H9 (cell line): ENCODE measurements around the gene LAGE3. TPM values are rescaled to one million over a fixed set of nuclear protein-coding genes. Genes with fewer than 3 reads are reported as not detected.

Experiments used
- DNase-seq: peaks from one replicate; pipeline ENCODE4 v3.0.0-alpha.2; 2017
- H2AFZ ChIP-seq: one replicate; pipeline ENCODE4 v1.6.1; 2013; ENCODE audit warnings: mild to moderate bottlenecking, low read length, control low read depth, moderate library complexity
- H2AK5ac ChIP-seq: 2 replicates; pipeline ENCODE4 v1.6.1; 2013; ENCODE audit warnings: low read length, control low read depth, mixed read lengths; ENCODE audit not compliant: insufficient read length
- H2BK120ac ChIP-seq: one replicate; pipeline ENCODE4 v1.6.1; 2013; ENCODE audit warnings: low read depth, mild to moderate bottlenecking, low read length, control low read depth, inconsistent platforms; ENCODE audit not compliant: poor library complexity, severe bottlenecking
- H2BK12ac ChIP-seq: 2 replicates; pipeline ENCODE4 v1.6.1; 2013; ENCODE audit warnings: low read length, control low read depth, mixed read lengths, low read depth; ENCODE audit not compliant: insufficient read length
- H2BK15ac ChIP-seq: 2 replicates; pipeline ENCODE4 v1.6.1; 2013; ENCODE audit warnings: low read depth, low read length, control low read depth
- H2BK20ac ChIP-seq: one replicate; pipeline ENCODE4 v1.6.1; 2013; ENCODE audit warnings: low read depth, mild to moderate bottlenecking, low read length, control low read depth, inconsistent platforms; ENCODE audit not compliant: poor library complexity, severe bottlenecking
- H2BK5ac ChIP-seq: 2 replicates; pipeline ENCODE4 v1.6.1; 2013; ENCODE audit warnings: low read length, control low read depth, mixed read lengths; ENCODE audit not compliant: insufficient read length
- H3K14ac ChIP-seq: 2 replicates; pipeline ENCODE4 v1.6.1; 2013; ENCODE audit warnings: low read length, control low read depth; ENCODE audit not compliant: insufficient read depth
- H3K18ac ChIP-seq: 2 replicates; pipeline ENCODE4 v1.6.1; 2013; ENCODE audit warnings: low read depth, mild to moderate bottlenecking, mixed read lengths, low read length, control low read depth; ENCODE audit not compliant: insufficient read length
- H3K23ac ChIP-seq: 2 replicates; pipeline ENCODE4 v1.6.1; 2013; ENCODE audit warnings: low read length, control low read depth, mixed read lengths, low read depth; ENCODE audit not compliant: insufficient read length
- H3K23me2 ChIP-seq: 2 replicates; pipeline ENCODE4 v1.6.1; 2013; ENCODE audit warnings: low read depth, mild to moderate bottlenecking, mixed read lengths, low read length, control low read depth; ENCODE audit not compliant: insufficient read length, poor library complexity, severe bottlenecking
- H3K27ac ChIP-seq: 2 replicates; pipeline ENCODE4 v1.5.1; 2013; ENCODE audit warnings: low read length, control low read depth, mixed read lengths, low read depth; ENCODE audit not compliant: insufficient read length
- H3K27me3 ChIP-seq: 2 replicates; pipeline ENCODE4 v1.6.1; 2013; ENCODE audit warnings: low read length, control low read depth, inconsistent platforms; ENCODE audit not compliant: insufficient read depth
- H3K4ac ChIP-seq: 2 replicates; pipeline ENCODE4 v1.6.1; 2013; ENCODE audit warnings: low read depth, mild to moderate bottlenecking, control low read depth, inconsistent platforms, low read length, moderate library complexity
- H3K4me1 ChIP-seq: 2 replicates; pipeline ENCODE4 v1.6.1; 2013; ENCODE audit warnings: low read length, control low read depth, inconsistent platforms; ENCODE audit not compliant: insufficient read depth
- H3K4me2 ChIP-seq: 2 replicates; pipeline ENCODE4 v1.6.1; 2013; ENCODE audit warnings: low read length, control low read depth, mixed read lengths; ENCODE audit not compliant: insufficient read length, insufficient read depth
- H3K56ac ChIP-seq: 2 replicates; pipeline ENCODE4 v1.6.1; 2013; ENCODE audit warnings: low read depth, mild to moderate bottlenecking, mixed read lengths, low read length, control low read depth; ENCODE audit not compliant: insufficient read length
- H3K79me1 ChIP-seq: 2 replicates; pipeline ENCODE4 v1.6.1; 2013; ENCODE audit warnings: low read depth, mild to moderate bottlenecking, moderate library complexity, low read length, control low read depth, inconsistent platforms; ENCODE audit not compliant: insufficient read depth, poor library complexity, severe bottlenecking
- H3K79me2 ChIP-seq: 2 replicates; pipeline ENCODE4 v1.6.1; 2013; ENCODE audit warnings: low read length, control low read depth, inconsistent platforms; ENCODE audit not compliant: insufficient read depth
- H3K9ac ChIP-seq: 2 replicates; pipeline ENCODE4 v1.6.1; 2013; ENCODE audit warnings: low read length, control low read depth, mixed read lengths; ENCODE audit not compliant: insufficient read length; ENCODE audit errors: extremely low read depth
- H3K9me3 ChIP-seq: one replicate; pipeline ENCODE4 v1.6.1; 2013; ENCODE audit warnings: low read depth, low read length, inconsistent platforms; ENCODE audit not compliant: control insufficient read depth
- H3T11ph ChIP-seq: one replicate; pipeline ENCODE4 v1.6.1; 2013; ENCODE audit warnings: mild to moderate bottlenecking, low read length, control low read depth, inconsistent platforms
- H4K20me1 ChIP-seq: one replicate; pipeline ENCODE4 v1.6.1; 2013; ENCODE audit not compliant: control insufficient read depth, insufficient read length, insufficient read depth
- H4K5ac ChIP-seq: 2 replicates; pipeline ENCODE4 v1.6.1; 2013; ENCODE audit warnings: low read depth, mild to moderate bottlenecking, mixed read lengths, low read length, control low read depth; ENCODE audit not compliant: insufficient read length
- H4K8ac ChIP-seq: replicated peaks from 2 replicates; pipeline ENCODE4 v1.6.1; 2013; ENCODE audit warnings: low read length, control low read depth, mixed read lengths, low read depth; ENCODE audit not compliant: insufficient read length
- H4K91ac ChIP-seq: 2 replicates; pipeline ENCODE4 v1.6.1; 2013; ENCODE audit warnings: low read depth, mild to moderate bottlenecking, moderate library complexity, mixed read lengths, low read length, control low read depth; ENCODE audit not compliant: insufficient read length
- H3K27ac Mint-ChIP-seq, 3 experiments: 2 replicates in 2 of 3; 3 replicates in 1 of 3; pipeline ENCODE4 v1.8.0; 2020 to 2021; ENCODE audit warnings: mixed read lengths in 3 of 3, mild to moderate bottlenecking in 1 of 3, moderate library complexity in 1 of 3
- H3K27me3 Mint-ChIP-seq: 2 replicates; pipeline ENCODE4 v1.8.0; 2021; ENCODE audit warnings: low read depth, mild to moderate bottlenecking, moderate library complexity, mixed read lengths
- H3K36me3 Mint-ChIP-seq, 3 experiments: 2 replicates in 2 of 3; 3 replicates in 1 of 3; pipeline ENCODE4 v1.8.0; 2020 to 2021; ENCODE audit warnings: low read depth in 3 of 3, mixed read lengths in 3 of 3; ENCODE audit not compliant: insufficient read depth in 1 of 3
- H3K4me1 Mint-ChIP-seq, 2 experiments: 2 replicates each; pipeline ENCODE4 v1.8.0; 2020; ENCODE audit warnings: mixed read lengths in 2 of 2
- H3K4me3 Mint-ChIP-seq, 2 experiments: 2 replicates in 1 of 2; 3 replicates in 1 of 2; pipeline ENCODE4 v1.8.0; 2020 to 2021; ENCODE audit warnings: mild to moderate bottlenecking in 2 of 2, mixed read lengths in 2 of 2, moderate library complexity in 1 of 2
- H3K9me3 Mint-ChIP-seq, 2 experiments: 2 replicates in 1 of 2; 3 replicates in 1 of 2; pipeline ENCODE4 v1.8.0; 2020; ENCODE audit warnings: mild to moderate bottlenecking in 2 of 2, mixed read lengths in 2 of 2, moderate library complexity in 1 of 2
- WGBS: extraction: QIAGEN DNeasy Blood & Tissue Kit; methylation state at CpG from one replicate; pipeline ENCODE4 v1.1.7; 2013; ENCODE audit warnings: missing lambda C conversion rate, low lambda C conversion rate, mixed read lengths; ENCODE audit not compliant: insufficient read length; ENCODE audit errors: extremely low coverage; 5-methylcytosine and 5-hydroxymethylcytosine counted together
- total RNA-seq: library from RNA; stranded (reverse); gene quantifications from 2 replicates; pipeline ENCODE4 v1.2.1, GENCODE V29; 2021
- TF ChIP-seq, protein P1 (sequence below): fragments of 200-600 bp; sonication (generic); conservative IDR thresholded peaks from 3 replicates; pipeline ENCODE4 v1.8.0; 2021; ENCODE audit warnings: antibody characterized with exemption, mild to moderate bottlenecking

Gene LAGE3
- total RNA-seq, 1 experiment from 2014 or later = 32.5 TPM

DNA sequence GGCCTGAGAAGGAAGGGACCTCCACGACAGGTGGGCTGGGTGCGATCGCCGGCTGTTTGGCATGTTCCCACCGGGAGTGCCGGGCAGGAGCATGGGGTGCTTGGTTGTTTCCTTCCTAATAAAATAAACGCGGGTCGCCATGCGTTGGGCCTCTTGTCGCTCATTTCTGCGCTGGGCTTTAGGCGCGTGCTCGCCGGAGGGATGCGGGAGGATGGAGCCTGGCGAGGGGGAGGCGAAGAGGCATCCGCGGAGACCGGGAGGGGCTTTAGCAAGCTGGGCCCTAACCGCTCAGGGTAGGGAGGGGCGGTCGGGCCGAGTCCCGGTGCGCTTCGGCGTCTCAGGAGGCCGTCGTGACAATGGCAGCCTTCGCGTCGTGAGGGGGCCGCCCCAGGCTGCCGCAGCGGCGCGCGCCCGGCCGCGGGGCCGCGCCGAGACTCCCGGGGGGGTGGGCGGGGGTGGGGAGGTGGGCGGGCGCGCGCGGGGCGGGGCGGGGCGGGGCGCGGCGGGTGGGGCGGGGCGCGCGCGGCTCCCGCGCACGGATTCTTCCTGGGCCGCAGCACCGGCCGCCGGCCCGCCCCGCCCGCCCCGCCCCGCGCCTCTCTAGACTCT lies 42.6 kb downstream of the LAGE3 start:
- Histone ChIP-seq H2BK120ac (no peak overlapping the region), H2BK12ac (no peak overlapping the region), H4K8ac (no peak overlapping the region), H2AK5ac (no peak overlapping the region), H4K20me1 (no peaks in the 10 kb centered on the region), H2BK20ac (no peak overlapping the region), H3K4me1 (no peaks in the 10 kb centered on the region), H2BK5ac (no peak overlapping the region), H3K14ac (peak overlapping the region; percentile 70; the same call in 1 of the 2 replicates), H3K27me3 (no peaks in the 10 kb centered on the region), H3K9me3 (peaks cover 30% of the 10 kb centered on the region), H3K79me2 (peaks cover 2% of the 10 kb centered on the region; the same call in 1 of the 2 replicates), H2BK15ac (no peak overlapping the region), H3K27ac (no peak overlapping the region), H3K9ac (peak overlapping the region; percentile 4), H3K4ac (no peak overlapping the region), H4K91ac (no peak overlapping the region), H3K23ac (no peak overlapping the region), H3K18ac (no peak overlapping the region), H3T11ph (no peak overlapping the region), H2AFZ (no peak overlapping the region), H3K56ac (no peak overlapping the region), H4K5ac (no peak overlapping the region), H3K79me1 (no peaks in the 10 kb centered on the region), H3K4me2 (peak overlapping the region; percentile 29), H3K23me2 (peaks cover 7% of the 10 kb centered on the region)
- DNase-seq = peak; percentile 54
- Mint-ChIP-seq H3K36me3 (peaks cover 20 to 63% (median 61%) of the 10 kb centered on the region in 3 experiments), H3K27ac (peak overlapping the region in 2 of 3 experiments; percentile 53 to 77; a peak in 3 of 7 replicates), H3K4me3 (peak overlapping the region; percentile 70 to 85), H3K4me1 (peaks cover 8 to 10% of the 10 kb centered on the region in 2 experiments), H3K27me3 (no peaks in the 10 kb centered on the region), H3K9me3 (peaks cover 67 to 87% of the 10 kb centered on the region in 2 experiments)
- TF ChIP-seq, protein P1, sequence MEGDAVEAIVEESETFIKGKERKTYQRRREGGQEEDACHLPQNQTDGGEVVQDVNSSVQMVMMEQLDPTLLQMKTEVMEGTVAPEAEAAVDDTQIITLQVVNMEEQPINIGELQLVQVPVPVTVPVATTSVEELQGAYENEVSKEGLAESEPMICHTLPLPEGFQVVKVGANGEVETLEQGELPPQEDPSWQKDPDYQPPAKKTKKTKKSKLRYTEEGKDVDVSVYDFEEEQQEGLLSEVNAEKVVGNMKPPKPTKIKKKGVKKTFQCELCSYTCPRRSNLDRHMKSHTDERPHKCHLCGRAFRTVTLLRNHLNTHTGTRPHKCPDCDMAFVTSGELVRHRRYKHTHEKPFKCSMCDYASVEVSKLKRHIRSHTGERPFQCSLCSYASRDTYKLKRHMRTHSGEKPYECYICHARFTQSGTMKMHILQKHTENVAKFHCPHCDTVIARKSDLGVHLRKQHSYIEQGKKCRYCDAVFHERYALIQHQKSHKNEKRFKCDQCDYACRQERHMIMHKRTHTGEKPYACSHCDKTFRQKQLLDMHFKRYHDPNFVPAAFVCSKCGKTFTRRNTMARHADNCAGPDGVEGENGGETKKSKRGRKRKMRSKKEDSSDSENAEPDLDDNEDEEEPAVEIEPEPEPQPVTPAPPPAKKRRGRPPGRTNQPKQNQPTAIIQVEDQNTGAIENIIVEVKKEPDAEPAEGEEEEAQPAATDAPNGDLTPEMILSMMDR = no peak
- no CpG with 5 or more reads among the region's 78 CpGs for WGBS
